BLaER1 (cell line): ENCODE results near the gene DUOX2.

Source experiments
- H3K27ac ChIP-seq: shearing (Covaris generic); formaldehyde crosslinking; 2 replicates; pipeline ENCODE4 v1.8.1; 2022
- H3K27me3 ChIP-seq: shearing (Covaris generic); formaldehyde crosslinking; 2 replicates; pipeline ENCODE4 v1.8.1; 2022
- H3K36me3 ChIP-seq: shearing (Covaris generic); formaldehyde crosslinking; 2 replicates; pipeline ENCODE4 v1.8.1; 2022
- H3K4me1 ChIP-seq: shearing (Covaris generic); formaldehyde crosslinking; 2 replicates; pipeline ENCODE4 v1.8.1; 2022
- H3K4me2 ChIP-seq: shearing (Covaris generic); formaldehyde crosslinking; 2 replicates; pipeline ENCODE4 v1.8.1; 2022
- H3K4me3 ChIP-seq: shearing (Covaris generic); formaldehyde crosslinking; 2 replicates; pipeline ENCODE4 v1.8.1; 2022
- H3K9ac ChIP-seq: shearing (Covaris generic); formaldehyde crosslinking; 2 replicates; pipeline ENCODE4 v1.8.1; 2022
- H3K9me3 ChIP-seq: shearing (Covaris generic); formaldehyde crosslinking; 2 replicates; pipeline ENCODE4 v1.8.1; 2022
- H4K20me1 ChIP-seq: shearing (Covaris generic); formaldehyde crosslinking; 2 replicates; pipeline ENCODE4 v1.8.1; 2022
- Cebpa-rat ChIP-seq: shearing (Covaris generic); IDR thresholded peaks from 2 replicates; pipeline ENCODE4 v1.8.1; 2022

DUOX2 gene

DNA sequence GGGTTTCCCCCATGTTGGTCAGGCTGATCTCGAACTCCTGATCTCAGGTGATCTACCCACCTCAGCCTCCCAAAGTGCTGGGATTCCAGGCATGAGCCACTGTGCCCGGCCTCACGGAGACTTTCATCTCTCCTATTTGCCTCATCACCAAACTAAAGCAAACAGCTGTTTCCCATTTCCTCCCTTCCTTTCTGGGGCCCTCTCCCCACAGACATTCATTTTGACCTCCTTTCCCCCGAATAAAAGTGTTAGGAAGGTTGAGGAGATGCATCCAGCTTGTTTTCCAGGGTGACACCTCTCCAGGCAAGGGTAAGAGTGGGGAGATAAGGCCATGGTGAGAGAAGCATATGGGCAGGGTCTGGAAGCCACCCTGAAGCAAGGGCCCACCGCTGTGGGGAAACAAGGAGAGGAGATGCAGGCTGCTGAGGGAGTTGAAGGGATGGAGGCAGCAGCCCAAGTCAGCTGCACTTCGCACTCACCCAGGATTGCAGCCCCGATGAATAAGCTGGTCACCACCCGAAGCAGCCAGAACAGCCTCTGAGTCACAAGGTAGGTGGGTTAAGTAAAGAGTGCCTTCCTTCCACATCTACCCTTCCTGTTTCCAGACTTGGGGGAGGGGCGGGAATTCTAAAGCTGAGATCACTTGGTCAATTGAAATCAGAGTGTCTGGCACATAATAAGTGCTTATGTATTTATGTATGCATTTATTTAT lies 7.9 kb upstream of the DUOX2 start:
- no peak for TF ChIP-seq Cebpa-rat
- Histone ChIP-seq H3K4me1 (no peaks in the 10 kb centered on the region), H3K9ac (no peak overlapping the region), H3K27ac (no peak overlapping the region), H3K27me3 (peaks cover 11% of the 10 kb centered on the region), H3K9me3 (no peaks in the 10 kb centered on the region), H3K36me3 (no peaks in the 10 kb centered on the region), H4K20me1 (no peaks in the 10 kb centered on the region), H3K4me3 (no peak overlapping the region), H3K4me2 (no peak overlapping the region)

DNA sequence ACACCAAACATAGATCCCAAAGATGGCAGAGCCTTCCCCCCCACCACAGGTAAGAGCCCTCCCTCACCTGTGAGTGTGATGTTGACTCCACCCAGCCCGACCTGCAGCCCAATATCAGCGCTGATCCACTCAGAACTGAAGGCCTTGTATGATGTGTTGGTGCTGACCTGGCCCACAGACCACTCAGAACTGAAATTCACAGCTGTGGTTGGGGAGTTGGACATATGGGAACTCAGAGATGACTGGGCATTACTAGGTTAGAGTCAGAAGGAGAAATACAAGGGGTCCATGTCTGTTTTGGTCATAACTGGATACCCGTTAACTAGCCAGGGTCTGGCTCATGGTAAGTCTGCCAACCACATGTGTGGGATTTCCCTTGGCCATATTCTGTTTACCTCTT lies 7.0 kb upstream of the DUOX2 start:
- no peak overlapping the region for H3K9ac ChIP-seq

DNA sequence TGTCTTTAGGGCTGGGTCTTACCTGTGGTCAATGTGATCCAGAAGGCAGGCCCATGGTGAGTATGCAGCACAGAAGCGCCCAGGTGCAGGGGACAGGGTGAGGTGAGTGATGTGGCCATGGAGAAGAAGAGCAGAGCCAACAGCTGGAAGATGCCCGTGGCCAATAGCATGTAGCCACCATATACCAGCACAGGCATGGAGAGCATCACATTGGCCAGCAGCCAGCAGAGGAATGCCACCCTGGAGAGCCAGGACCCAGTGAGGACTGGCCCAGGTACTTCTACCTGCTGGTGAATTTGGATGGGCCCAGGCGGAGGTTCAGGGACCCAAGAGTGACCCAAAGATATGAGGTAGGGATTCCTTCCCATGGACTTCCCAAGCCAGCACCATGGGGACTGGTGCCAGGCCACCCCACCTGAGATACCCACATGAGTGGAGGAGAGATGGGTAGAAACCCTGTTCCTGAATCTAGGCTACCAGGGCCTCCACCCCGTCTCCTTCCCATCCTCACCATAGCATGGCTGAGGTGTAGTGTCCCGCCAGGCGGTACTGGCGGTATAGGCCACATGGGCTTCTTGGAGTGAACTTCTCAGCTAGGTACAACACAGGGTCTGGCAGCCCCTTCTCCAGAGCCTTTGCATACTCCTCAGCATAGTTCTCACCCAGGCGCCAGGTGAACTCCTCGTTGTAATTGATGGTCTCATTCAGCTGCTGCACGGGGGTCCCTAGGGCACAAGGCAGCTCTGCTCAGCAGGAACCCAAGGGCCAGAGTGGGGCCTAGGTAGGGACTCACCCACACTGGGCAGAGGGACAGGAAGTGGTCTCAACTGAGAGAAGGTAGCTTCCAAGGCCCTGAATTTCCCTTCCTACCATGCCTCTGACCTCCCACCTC lies 6.4 kb upstream of the DUOX2 start:
- H3K27ac ChIP-seq, result no peak overlapping the region
- no peak overlapping the region for H3K4me3 ChIP-seq
- H4K20me1 ChIP-seq, result no peaks in the 10 kb centered on the region
- TF ChIP-seq Cebpa-rat, result no peak
- no peaks in the 10 kb centered on the region for H3K36me3 ChIP-seq
- peaks cover 27% of the 10 kb centered on the region for H3K27me3 ChIP-seq
- no peak overlapping the region for H3K9ac ChIP-seq
- no peak overlapping the region for H3K4me2 ChIP-seq
- H3K4me1 ChIP-seq, result no peaks in the 10 kb centered on the region
- no peaks in the 10 kb centered on the region for H3K9me3 ChIP-seq

More for the DNA sequence above, 7.0 kb upstream of the DUOX2 start:
- H3K4me2 ChIP-seq, result no peak overlapping the region
- no peaks in the 10 kb centered on the region for H4K20me1 ChIP-seq
- H3K27ac ChIP-seq, result no peak overlapping the region
- peaks cover 20% of the 10 kb centered on the region for H3K27me3 ChIP-seq
- no peaks in the 10 kb centered on the region for H3K4me1 ChIP-seq
- H3K4me3 ChIP-seq, result no peak overlapping the region
- H3K9me3 ChIP-seq, result no peaks in the 10 kb centered on the region
- H3K36me3 ChIP-seq, result no peaks in the 10 kb centered on the region
- no peak for TF ChIP-seq Cebpa-rat

- no peak overlapping the region for H3K9ac ChIP-seq
- H4K20me1 ChIP-seq, result no peaks in the 10 kb centered on the region
- H3K9me3 ChIP-seq, result peaks cover 7% of the 10 kb centered on the region
- peaks cover 40% of the 10 kb centered on the region for H3K27me3 ChIP-seq
- no peak overlapping the region for H3K4me2 ChIP-seq
- no peaks in the 10 kb centered on the region for H3K4me1 ChIP-seq
- H3K27ac ChIP-seq, result no peak overlapping the region
- no peak overlapping the region for H3K4me3 ChIP-seq
- H3K36me3 ChIP-seq, result no peaks in the 10 kb centered on the region
- TF ChIP-seq Cebpa-rat, result no peak
Observed at GRCh38 chr15:45118996-45119395, 5.0 kb upstream of the DUOX2 start.

GRCh38 chr15:45118131-45118588 lies 4.2 kb upstream of the DUOX2 start:
- Histone ChIP-seq H3K4me2 (peak overlapping the region; percentile 20; the same call in 1 of the 2 replicates), H4K20me1 (no peaks in the 10 kb centered on the region), H3K27ac (no peak overlapping the region), H3K36me3 (no peaks in the 10 kb centered on the region), H3K9me3 (peaks cover 16% of the 10 kb centered on the region), H3K4me1 (no peaks in the 10 kb centered on the region), H3K27me3 (peaks cover 48% of the 10 kb centered on the region), H3K4me3 (no peak overlapping the region), H3K9ac (no peak overlapping the region)
- TF ChIP-seq Cebpa-rat, result no peak

- Histone ChIP-seq H3K4me3 (no peak overlapping the region), H3K36me3 (no peaks in the 10 kb centered on the region), H3K4me2 (peak overlapping the region; percentile 20; the same call in 1 of the 2 replicates), H3K9ac (no peak overlapping the region), H3K4me1 (no peaks in the 10 kb centered on the region), H4K20me1 (no peaks in the 10 kb centered on the region), H3K27ac (no peak overlapping the region), H3K27me3 (peaks cover 55% of the 10 kb centered on the region), H3K9me3 (peaks cover 22% of the 10 kb centered on the region)
- TF ChIP-seq Cebpa-rat, result no peak
Observed at GRCh38 chr15:45117308-45118130, 3.5 kb upstream of the DUOX2 start.

DNA sequence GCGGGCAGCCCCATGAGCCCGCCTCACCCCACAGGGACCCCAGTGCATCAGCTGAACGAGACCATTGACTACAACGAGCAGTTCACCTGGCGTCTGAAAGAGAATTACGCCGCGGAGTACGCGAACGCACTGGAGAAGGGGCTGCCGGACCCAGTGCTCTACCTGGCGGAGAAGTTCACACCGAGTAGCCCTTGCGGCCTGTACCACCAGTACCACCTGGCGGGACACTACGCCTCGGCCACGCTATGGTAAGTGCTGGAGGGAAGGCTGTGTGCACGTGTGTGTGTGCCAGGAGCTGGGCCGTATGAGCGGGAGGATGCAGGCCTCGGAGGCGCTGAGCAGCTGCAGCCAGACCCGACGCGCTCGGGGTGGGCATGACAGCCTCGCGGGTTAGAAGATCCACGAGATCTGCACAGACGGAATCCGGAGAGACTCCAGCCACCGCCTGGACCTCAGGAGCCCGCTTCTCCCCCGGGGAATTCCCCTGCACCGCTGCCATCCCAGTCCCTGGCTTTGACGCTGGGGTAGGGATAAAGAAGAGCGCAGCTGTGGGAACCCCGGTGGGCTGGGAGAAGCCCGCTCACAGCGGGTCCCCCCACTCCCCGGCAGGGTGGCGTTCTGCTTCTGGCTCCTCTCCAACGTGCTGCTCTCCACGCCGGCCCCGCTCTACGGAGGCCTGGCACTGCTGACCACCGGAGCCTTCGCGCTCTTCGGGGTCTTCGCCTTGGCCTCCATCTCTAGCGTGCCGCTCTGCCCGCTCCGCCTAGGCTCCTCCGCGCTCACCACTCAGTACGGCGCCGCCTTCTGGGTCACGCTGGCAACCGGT lies 2.7 kb upstream of the DUOX2 start:
- no peak for TF ChIP-seq Cebpa-rat
- no peaks in the 10 kb centered on the region for H3K4me1 ChIP-seq
- no peak overlapping the region for H3K9ac ChIP-seq
- no peak overlapping the region for H3K27ac ChIP-seq
- no peaks in the 10 kb centered on the region for H3K36me3 ChIP-seq
- no peaks in the 10 kb centered on the region for H4K20me1 ChIP-seq
- H3K27me3 ChIP-seq, result peaks cover 63% of the 10 kb centered on the region
- H3K9me3 ChIP-seq, result peaks cover 30% of the 10 kb centered on the region
- H3K4me3 ChIP-seq, result no peak overlapping the region
- H3K4me2 ChIP-seq, result no peak overlapping the region

- Histone ChIP-seq H3K36me3 (no peaks in the 10 kb centered on the region), H3K27me3 (peaks cover 67% of the 10 kb centered on the region)
Observed at GRCh38 chr15:45116006-45116481, 2.1 kb upstream of the DUOX2 start.

More at GRCh38 chr15:45116006-45116481, 2.1 kb upstream of the DUOX2 start:
- no peak for TF ChIP-seq Cebpa-rat
- H3K9me3 ChIP-seq, result peaks cover 36% of the 10 kb centered on the region
- H3K4me2 ChIP-seq, result no peak overlapping the region
- H3K4me1 ChIP-seq, result no peaks in the 10 kb centered on the region
- no peak overlapping the region for H3K27ac ChIP-seq
- no peak overlapping the region for H3K9ac ChIP-seq
- H4K20me1 ChIP-seq, result no peaks in the 10 kb centered on the region
- H3K4me3 ChIP-seq, result no peak overlapping the region
